ENCODE results near the gene LIPG.

GRCh38 chr18:49588971-49589370 lies 27.1 kb downstream of the LIPG start:
- TF ChIP-seq CTCF (IDR thresholded peaks at IDR 0.05) (no peak), POLR2A (IDR thresholded peaks at IDR 0.05) (no peak)
